ENCODE results near the gene DIDO1. TPM values are rescaled to one million over a fixed set of nuclear protein-coding genes. Genes with fewer than 3 reads are reported as not detected.

The DIDO1 gene
- total RNA-seq, 2 donors from 2014 or later = 50.0 TPM

DNA sequence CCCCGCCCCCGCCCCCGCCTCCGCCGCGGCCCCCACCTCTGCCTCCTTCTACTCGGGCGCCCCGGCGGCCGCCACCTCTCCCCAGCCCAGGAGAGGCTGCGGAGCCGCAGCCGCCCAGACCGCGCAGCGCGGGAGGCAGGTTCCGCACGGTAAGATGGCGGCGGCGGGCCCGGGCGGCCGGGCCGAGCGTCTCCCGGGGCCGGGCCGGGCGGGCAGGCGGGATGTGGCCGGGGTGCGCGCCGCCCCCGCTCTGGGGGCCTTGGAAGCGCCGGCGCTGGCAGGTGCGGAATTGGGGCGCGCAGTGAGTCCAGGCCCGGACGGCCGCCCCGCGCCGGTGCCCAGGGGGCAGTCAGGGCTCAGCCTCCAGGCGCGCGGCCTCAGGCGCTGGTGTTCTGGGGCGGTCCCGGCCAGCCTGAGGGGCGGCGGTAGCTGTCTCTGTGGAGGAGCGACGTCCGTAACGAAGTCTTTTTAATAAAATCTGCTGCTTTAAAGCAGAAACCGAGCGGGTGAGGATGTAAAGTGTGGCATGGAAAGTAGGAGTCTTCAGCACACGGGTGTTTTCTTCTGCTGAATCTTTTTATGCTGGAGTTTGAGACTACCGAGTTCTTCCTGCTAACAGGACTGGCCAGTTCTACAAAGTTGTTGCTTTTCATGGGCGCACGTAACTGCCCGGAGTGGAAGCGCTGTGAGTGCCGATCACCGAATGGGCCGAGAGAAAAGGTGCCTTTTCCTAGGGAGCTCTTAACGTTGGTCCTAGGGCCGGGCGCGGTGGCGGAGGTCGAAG, 12.0 kb upstream of the DIDO1 start, which contains the start of gene GID8:
TSS of gene GID8 (plus strand) at position 43 of the 784 bp plus-strand sequence. CDS start 3,356 bp downstream, outside the sequence.
- ATAC-seq (replicated peaks in 1 of 2) = peak; percentile 61 to 65
- H3K4me1 Mint-ChIP-seq (ENCODE audit: low read depth) = peaks cover 28% of the 10 kb centered on the region
- H3K4me3 Mint-ChIP-seq = peak within 1 kb of the TSS; percentile 91 to 98
- no peaks in the 10 kb centered on the region for H3K9me3 Mint-ChIP-seq
- H3K27me3 Mint-ChIP-seq (ENCODE audit: low read depth) = no peaks in the 10 kb centered on the region
- H3K27ac Mint-ChIP-seq = peak within 1 kb of the TSS; percentile 99
- peak; percentile 60 to 68 for DNase-seq
- peaks cover 7 to 16% of the 10 kb centered on the region in 2 donors for H3K36me3 Mint-ChIP-seq (ENCODE audit: insufficient read depth in 2 of 2)

DNA sequence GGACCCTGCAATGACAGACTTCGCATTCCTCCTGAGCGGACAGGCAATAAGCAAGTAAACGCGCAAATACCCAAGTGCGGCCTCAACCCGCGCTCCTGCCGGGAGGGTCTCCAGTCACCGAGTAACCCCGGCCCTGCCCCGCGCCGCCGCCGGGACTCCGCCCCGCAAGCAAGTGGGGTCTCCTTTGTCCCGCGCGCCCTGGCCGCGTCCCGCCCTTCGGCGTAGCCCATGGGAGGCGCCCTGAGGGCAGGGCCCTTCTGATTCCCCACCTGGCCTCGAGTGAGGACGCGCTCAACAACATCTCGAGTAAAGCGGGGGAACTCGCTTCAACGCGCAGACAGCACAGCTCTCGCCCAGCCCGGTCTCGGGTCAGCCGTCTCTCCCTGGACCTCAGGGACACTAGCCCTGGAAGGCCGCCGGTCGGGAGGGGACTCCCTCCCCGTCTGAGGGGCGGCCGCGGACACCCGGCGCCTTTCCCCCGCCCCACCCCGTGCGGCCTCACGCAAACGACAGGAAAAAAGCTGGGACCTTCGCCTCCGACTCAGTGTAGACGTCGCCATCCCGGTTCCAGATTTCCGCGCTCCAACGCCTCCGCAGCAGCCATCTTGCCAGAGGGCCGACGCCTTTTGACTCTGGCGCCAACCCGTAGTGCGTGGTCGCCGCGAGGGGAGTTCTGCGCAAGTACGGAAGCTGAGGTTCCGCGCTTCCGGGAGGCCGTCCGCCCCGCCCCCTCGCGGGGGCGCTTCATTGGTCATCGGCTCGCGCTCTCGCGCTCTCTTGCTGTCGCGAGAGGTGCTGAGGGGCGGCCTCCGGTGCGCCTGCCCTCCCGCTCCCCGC, 11.2 kb upstream of the DIDO1 start:
- Mint-ChIP-seq H3K9me3 (no peaks in the 10 kb centered on the region), H3K27ac (peak overlapping the region; percentile 93), H3K4me3 (no peak overlapping the region), H3K27me3 (ENCODE audit: low read depth) (no peaks in the 10 kb centered on the region), H3K4me1 (ENCODE audit: low read depth) (peaks cover 28% of the 10 kb centered on the region), H3K36me3 (ENCODE audit: insufficient read depth in 2 of 2) (peaks cover 7 to 11% of the 10 kb centered on the region in 2 donors)
- DNase-seq (peak; percentile 97 to 98), ATAC-seq (replicated peaks in 1 of 2) (peak; percentile 91 to 92)

- DNase-seq (no peak), ATAC-seq (replicated peaks in 1 of 2) (no peak)
- Mint-ChIP-seq H3K27me3 (ENCODE audit: low read depth) (no peaks in the 10 kb centered on the region), H3K4me1 (ENCODE audit: low read depth) (peaks cover 25% of the 10 kb centered on the region), H3K27ac (no peak overlapping the region), H3K4me3 (no peak overlapping the region), H3K9me3 (no peaks in the 10 kb centered on the region), H3K36me3 (ENCODE audit: insufficient read depth in 2 of 2) (peaks cover 6% of the 10 kb centered on the region in 2 donors)
These were observed 9.8 kb upstream of the DIDO1 start for GRCh38 chr20:62935968-62936585.

GRCh38 chr20:62935204-62935967, 9.1 kb upstream of the DIDO1 start:
- Mint-ChIP-seq H3K36me3 (ENCODE audit: insufficient read depth in 2 of 2) (peaks cover 6% of the 10 kb centered on the region in 2 donors), H3K4me1 (ENCODE audit: low read depth) (peaks cover 18% of the 10 kb centered on the region), H3K9me3 (no peaks in the 10 kb centered on the region), H3K4me3 (no peak overlapping the region), H3K27me3 (ENCODE audit: low read depth) (no peaks in the 10 kb centered on the region), H3K27ac (no peak overlapping the region)
- ATAC-seq (replicated peaks in 1 of 2) (no peak), DNase-seq (no peak)

DNA sequence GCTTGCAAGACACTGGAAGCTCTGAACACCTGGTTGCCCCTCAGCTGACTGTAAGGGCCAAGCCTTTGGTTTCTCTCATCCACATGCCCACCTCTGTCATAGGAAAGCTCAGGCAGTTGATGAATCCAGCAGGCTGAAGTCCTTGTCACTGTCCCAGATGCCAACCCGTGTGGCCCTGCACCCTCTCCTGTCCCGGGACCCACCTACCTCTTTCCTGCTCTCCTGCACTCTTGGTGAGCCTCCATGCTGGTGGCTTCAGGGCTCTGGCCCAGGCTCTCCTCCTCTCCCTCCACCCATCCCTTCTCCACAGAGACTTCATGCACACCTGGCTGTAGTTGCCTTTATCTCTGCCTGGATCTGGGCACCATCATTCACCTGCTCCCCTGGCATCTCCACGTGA, 7.7 kb upstream of the DIDO1 start:
- no peak for ATAC-seq (replicated peaks in 1 of 2)
- H3K9me3 Mint-ChIP-seq = no peaks in the 10 kb centered on the region
- H3K36me3 Mint-ChIP-seq (ENCODE audit: insufficient read depth in 2 of 2) = peaks cover 6% of the 10 kb centered on the region in 2 donors
- no peak overlapping the region for H3K27ac Mint-ChIP-seq
- peaks cover 6% of the 10 kb centered on the region for H3K4me1 Mint-ChIP-seq (ENCODE audit: low read depth)
- H3K27me3 Mint-ChIP-seq (ENCODE audit: low read depth) = no peaks in the 10 kb centered on the region
- no peak overlapping the region for H3K4me3 Mint-ChIP-seq
- no peak for DNase-seq

DNA sequence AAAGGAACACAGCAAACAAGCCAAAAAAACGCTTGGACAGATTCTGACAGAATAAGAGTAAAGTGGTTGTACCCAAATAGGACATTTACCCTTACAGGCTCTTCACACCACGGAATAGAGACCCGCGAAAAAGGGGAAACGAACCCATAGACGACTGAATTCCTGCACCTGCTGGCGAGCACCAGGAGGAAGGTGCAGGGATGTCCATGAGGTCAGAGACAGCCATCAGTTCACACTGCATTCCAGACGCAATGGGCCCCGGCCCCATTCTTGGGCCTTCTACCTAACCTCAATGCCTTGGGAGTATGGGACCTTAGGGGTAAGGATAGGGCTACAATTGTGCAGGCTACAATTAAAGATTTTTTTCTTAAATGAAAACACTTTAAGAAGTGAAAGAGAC, 5.2 kb upstream of the DIDO1 start:
- no peaks in the 10 kb centered on the region for H3K9me3 Mint-ChIP-seq
- peaks cover 26% of the 10 kb centered on the region for H3K4me1 Mint-ChIP-seq (ENCODE audit: low read depth)
- peaks cover 0 to 1% of the 10 kb centered on the region in 2 donors for H3K36me3 Mint-ChIP-seq (ENCODE audit: insufficient read depth in 2 of 2)
- no peaks in the 10 kb centered on the region for H3K27me3 Mint-ChIP-seq (ENCODE audit: low read depth)
- no peak for DNase-seq
- no peak overlapping the region for H3K27ac Mint-ChIP-seq
- no peak for ATAC-seq (replicated peaks in 1 of 2)
- H3K4me3 Mint-ChIP-seq = no peak overlapping the region

DNA sequence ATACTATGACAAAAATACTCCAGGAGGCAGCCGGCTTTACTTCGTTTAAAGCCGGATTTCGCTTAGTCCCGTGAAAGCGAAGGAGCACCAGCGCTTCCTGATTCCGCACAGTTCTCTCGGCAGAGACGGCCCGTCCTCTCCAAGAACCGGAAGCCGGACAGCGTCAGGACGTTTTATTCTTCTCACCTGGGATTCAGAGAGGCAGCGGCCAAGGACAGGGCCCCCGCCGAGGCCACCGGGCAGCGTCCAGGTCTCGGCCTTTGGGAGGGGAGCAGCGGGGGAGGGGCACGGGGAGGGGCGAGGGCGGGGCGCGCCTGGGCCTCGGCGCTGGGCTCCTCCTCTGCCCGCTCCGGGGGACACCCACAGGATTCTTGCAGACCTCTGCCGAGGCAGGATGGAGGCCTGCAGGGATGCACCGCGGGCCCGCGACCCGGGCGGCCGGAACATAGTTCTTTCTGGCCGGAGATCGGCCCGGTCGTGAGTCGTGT, 2.8 kb upstream of the DIDO1 start:
- ATAC-seq (replicated peaks in 1 of 2) (peak; percentile 51 to 55), DNase-seq (peak; percentile 66 to 75)
- H3K4me1 Mint-ChIP-seq (ENCODE audit: low read depth) = peaks cover 40% of the 10 kb centered on the region
- H3K4me3 Mint-ChIP-seq = peak overlapping the region; percentile 93 to 97
- no peaks in the 10 kb centered on the region for H3K9me3 Mint-ChIP-seq
- no peaks in the 10 kb centered on the region for H3K27me3 Mint-ChIP-seq (ENCODE audit: low read depth)
- H3K27ac Mint-ChIP-seq = peak overlapping the region; percentile 79
- peaks cover 2 to 5% of the 10 kb centered on the region in 2 donors for H3K36me3 Mint-ChIP-seq (ENCODE audit: insufficient read depth in 2 of 2)

DNA sequence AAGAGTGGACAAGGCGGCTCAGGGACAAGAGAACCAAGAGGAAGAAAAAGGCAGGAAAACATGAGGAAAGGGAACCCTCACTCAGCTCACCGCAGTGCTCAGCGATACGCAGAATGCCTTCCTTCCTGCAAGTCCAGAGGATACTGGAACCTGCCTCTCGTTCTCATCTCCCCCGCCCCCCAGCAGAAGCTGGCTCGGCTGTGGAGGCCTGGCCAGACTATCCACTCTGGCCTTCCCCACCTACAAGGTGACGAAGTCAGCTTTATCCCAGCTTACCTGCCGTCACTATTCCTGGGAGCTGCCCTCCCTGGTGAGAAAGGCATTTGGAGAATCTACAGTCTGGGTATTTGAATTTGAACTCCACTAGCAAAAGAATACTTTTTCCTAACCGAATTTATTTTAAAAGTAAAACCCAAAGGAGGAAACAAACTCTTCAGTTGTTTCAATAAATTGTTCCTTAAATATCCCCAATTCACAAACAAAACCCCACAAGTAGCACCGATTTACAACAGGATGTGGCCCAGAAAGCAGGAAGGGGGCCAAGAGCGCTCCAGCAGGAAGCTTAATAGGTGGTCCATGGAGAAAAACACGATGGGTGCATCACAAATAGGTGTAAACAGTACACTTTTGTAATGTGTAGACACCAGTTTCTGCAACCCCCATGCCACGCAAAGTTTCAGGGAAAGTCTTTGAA, 2.1 kb upstream of the DIDO1 start:
- Mint-ChIP-seq H3K4me1 (ENCODE audit: low read depth) (peaks cover 47% of the 10 kb centered on the region), H3K36me3 (ENCODE audit: insufficient read depth in 2 of 2) (peaks cover 2 to 5% of the 10 kb centered on the region in 2 donors), H3K27me3 (ENCODE audit: low read depth) (no peaks in the 10 kb centered on the region), H3K27ac (peak overlapping the region; percentile 79), H3K9me3 (no peaks in the 10 kb centered on the region), H3K4me3 (peak overlapping the region; percentile 93 to 97)
- DNase-seq (no peak), ATAC-seq (replicated peaks in 1 of 2) (no peak)

GRCh38 chr20:62927128-62927705, 912 bp upstream of the DIDO1 start:
- Mint-ChIP-seq H3K36me3 (ENCODE audit: insufficient read depth in 2 of 2) (peaks cover 2 to 5% of the 10 kb centered on the region in 2 donors), H3K4me3 (peak overlapping the region; percentile 93 to 97), H3K9me3 (no peaks in the 10 kb centered on the region), H3K4me1 (ENCODE audit: low read depth) (peaks cover 59% of the 10 kb centered on the region), H3K27ac (peak overlapping the region; percentile 11), H3K27me3 (ENCODE audit: low read depth) (no peaks in the 10 kb centered on the region)
- no peak for DNase-seq
- no peak for ATAC-seq (replicated peaks in 1 of 2)

- DNase-seq (peak; percentile 61 to 65), ATAC-seq (replicated peaks in 1 of 2) (peak; percentile 8 to 26)
- Mint-ChIP-seq H3K9me3 (no peaks in the 10 kb centered on the region), H3K4me3 (peak overlapping the region; percentile 95 to 97), H3K36me3 (ENCODE audit: insufficient read depth in 2 of 2) (peaks cover 2 to 4% of the 10 kb centered on the region in 2 donors), H3K27me3 (ENCODE audit: low read depth) (no peaks in the 10 kb centered on the region), H3K27ac (peak overlapping the region; percentile 96), H3K4me1 (ENCODE audit: low read depth) (peaks cover 72% of the 10 kb centered on the region)
These were observed 681 bp downstream of the DIDO1 start for GRCh38 chr20:62925420-62926228.

- Mint-ChIP-seq H3K27ac (peak overlapping the region; percentile 96), H3K9me3 (no peaks in the 10 kb centered on the region), H3K4me1 (ENCODE audit: low read depth) (peaks cover 77% of the 10 kb centered on the region), H3K27me3 (ENCODE audit: low read depth) (no peaks in the 10 kb centered on the region), H3K4me3 (peak overlapping the region; percentile 95 to 97), H3K36me3 (ENCODE audit: insufficient read depth in 2 of 2) (peaks cover 2 to 5% of the 10 kb centered on the region in 2 donors)
- ATAC-seq (replicated peaks in 1 of 2) = no peak
- DNase-seq = no peak
These were observed 1.3 kb downstream of the DIDO1 start for GRCh38 chr20:62925076-62925419.
